Measurements from ENCODE around the gene ZNF699.

DNA sequence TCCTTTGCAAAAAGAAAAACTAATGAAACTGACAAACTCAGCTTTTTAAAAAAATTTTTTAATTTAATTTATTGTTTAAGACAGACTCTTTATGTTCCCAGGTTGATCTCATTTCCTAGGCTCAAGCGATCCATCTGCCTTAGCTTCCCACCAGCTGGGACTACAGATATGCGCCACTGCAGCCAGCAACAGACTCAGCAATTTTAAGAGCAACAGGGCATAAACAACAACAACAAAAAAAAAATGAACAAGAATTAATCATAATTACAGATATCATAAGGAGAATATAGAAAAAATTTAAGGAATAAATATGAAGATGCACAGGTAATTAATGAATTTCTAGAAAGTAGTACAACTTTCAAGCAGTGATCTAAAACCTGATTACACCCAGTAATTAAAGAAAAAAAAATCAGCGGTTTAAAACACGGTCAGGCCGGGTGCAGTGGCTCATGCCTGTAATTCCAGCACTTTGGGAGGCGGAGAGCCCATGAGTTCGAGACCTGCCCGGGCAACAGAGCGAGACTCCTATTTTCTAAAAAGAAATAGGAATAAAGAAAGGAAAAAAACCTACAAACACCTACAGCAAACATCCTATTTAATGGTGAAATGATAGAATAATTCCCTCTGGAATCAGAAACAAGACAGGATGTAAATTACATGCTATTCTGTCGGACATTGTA is 1.4 kb downstream of the ZNF699 start:
- TF ChIP-seq EZH2 (IDR thresholded peaks at IDR 0.05; ENCODE audit: insufficient read depth, poor library complexity, severe bottlenecking) (no peak), EZH2phosphoT487 (IDR thresholded peaks at IDR 0.05; ENCODE audit: insufficient read depth, low read depth) (no peak)

Data from GM23248 (cell line).